ENCODE results near the gene SYTL3.

Gene SYTL3

GRCh38 chr6:158737082-158737709, 87.3 kb downstream of the SYTL3 start:
- no peak for DNase-seq

GRCh38 chr6:158737710-158738615, 88.1 kb downstream of the SYTL3 start:
- DNase-seq = no peak

DNA sequence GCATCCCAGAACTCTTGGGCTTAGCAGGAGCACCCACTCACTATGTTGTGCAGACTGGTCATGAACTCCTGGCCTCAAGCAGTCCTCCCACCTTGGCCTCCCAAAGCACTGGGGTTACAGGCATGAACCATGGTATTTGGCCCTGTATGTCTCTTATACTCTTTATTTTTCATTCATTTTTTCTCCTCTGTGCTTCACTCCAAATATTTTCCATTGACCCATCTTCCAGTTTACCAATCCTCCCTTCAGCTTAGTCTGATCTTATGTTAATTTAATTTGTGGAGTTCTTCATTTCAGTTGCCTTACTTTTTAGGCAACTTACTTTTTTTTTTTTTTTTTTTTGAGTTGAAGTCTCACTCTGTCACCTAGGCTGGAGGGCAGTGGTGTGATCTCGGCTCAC, 89.8 kb downstream of the SYTL3 start:
- DNase-seq = no peak

- no peak for DNase-seq
Observed at GRCh38 chr6:158743033-158743651, 93.3 kb downstream of the SYTL3 start.

DNA sequence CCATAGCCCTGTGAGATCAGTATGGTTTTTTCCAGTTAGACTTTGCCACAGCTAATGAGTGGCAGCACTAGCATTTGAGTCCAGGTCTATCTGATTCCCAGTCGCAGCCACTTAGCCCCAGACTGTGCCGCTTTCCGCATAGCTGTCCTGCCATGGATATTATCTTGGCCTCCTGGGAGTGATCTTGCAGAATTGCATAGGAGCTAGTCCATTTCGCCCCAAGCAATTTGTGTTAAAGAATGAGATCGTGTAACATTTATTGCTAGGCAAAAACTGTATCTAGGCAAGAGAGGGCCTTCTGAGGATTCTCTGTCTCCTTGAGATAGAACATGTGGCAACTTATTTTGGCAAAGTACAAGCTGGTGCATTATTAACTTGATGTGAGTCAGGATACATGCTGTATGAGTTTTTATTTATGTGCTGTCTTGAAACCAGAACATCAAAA, 95.2 kb downstream of the SYTL3 start:
- DNase-seq = no peak

DNA sequence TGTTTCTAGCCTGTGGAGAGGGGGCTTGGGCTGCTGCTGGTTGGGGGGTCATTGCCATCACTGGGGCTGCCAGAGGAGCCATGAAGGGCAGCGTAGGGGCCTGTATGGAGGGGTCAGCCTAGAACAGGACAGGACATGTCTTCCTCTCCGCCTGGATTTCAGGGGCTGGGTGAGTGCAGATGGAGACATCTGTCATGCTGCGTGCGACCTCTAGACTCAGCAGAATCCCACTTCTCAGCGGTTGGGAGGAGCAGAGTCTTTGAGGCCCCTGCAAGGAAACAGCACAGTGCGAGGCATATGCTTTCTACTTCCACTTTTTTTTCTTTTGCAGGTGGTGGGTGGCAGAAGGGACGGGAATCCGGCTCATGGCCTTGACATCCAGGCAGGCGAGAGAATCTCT, 101.4 kb downstream of the SYTL3 start:
- no peak for DNase-seq

DNA sequence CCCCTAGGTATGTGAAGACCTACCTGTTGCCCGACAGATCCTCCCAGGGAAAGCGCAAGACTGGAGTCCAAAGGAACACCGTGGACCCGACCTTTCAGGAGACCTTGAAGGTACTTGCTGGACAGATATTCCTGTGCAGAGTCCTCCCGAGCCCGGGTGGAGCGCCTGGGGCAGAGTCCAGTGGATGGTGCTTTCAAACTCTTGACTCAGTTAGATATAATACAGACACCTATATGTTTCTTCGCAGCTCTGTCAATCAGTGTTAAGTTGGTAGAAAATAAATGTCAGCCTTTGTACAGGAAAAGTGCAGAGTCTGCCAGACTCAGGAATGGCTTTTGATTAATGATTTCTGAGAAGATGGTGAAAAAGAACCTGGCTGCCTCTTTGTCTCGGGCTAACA, 102.1 kb downstream of the SYTL3 start:
- no peak for DNase-seq

GRCh38 chr6:158752613-158753012, 102.8 kb downstream of the SYTL3 start:
- DNase-seq = no peak

DNA sequence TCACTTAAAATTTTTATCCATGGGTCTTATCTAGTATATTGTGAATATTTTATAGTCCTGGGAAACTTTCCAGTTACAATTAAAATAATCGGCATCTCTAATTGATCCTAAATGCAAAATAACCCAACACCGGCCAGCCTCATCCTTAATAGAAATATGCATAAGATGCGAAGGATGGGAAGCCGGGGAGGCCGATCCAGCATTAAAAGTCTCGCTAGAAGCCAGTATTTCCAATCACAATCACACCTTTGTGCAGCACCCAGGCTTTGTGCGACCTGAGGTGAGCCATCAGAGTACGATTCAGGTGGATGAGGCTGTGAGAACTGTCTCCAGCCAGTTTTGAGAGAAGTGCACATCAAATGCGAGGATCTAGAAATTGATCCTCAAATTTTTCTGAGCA, 104.0 kb downstream of the SYTL3 start:
- no peak for DNase-seq

DNA sequence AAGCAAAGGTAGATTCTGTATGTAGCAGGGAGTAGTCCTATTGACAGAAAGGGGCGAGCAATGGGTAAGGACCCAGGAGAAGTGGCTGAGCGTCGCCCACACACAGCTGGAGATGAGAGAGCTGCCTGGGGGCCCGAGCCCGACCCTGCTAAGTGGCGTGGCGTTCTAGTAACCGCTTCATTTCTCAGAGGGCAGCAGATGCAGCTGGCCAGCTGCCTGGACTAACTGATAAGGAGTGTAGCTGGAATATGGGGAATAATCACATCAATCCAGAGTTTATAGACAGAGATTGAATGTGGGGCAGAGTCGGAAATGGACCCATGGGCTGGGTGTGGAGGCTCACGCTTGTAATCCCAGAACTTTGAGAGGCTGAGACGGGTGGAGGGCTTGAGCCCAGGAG, 104.9 kb downstream of the SYTL3 start:
- DNase-seq = no peak

GRCh38 chr6:158755636-158756035, 105.8 kb downstream of the SYTL3 start:
- no peak for DNase-seq

DNA sequence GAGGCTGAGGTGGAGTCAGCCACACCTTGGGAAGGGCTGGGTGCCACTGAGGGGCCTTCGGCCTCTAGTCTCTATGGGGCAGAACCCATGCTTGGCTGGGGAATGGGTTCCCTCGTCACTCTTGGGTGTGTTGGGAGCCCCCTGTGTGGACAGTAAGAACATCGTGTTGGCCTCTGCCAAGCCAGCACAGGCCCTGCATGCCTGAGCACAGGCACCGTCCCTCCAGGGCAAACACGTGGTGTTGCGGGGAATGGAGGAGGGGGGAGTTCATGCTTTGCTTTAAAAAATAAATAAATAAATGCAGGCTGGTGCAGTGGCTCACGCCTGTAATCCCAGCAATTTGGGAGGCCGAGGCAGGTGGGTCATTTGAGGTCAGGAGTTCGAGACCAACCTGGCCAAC, 106.3 kb downstream of the SYTL3 start:
- DNase-seq = no peak

DNA sequence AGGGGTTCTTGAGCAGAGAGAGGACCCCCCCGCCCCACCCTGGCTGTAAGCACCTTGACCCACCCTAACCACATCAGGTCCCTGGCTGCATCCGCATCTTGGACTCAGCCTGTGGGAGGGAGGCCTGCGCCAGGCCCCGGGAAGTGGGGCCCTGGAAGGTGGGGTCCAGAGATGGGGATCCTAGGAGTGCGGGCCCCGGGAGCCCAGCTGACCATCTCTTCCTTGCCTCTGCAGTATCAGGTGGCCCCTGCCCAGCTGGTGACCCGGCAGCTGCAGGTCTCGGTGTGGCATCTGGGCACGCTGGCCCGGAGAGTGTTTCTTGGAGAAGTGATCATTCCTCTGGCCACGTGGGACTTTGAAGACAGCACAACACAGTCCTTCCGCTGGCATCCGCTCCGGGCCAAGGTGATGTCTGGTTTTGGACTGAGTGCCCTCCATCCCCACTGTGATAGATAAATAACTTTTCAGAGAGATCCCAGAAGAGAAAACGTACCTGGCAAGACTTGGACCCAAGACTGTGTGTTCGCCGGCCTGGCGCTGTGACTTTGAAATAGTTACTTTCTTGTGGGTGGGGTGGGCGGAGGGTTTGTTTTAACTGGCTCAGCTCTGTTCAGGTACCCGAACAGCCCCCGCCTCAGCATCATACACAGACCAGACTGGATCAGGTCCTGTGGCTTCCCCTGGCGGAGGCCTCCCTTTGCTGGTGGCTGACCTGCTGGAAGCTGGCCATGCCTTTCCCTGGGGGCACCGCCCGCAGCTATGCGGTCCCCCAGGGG, 107.3 kb downstream of the SYTL3 start:
- DNase-seq = no peak

DNA sequence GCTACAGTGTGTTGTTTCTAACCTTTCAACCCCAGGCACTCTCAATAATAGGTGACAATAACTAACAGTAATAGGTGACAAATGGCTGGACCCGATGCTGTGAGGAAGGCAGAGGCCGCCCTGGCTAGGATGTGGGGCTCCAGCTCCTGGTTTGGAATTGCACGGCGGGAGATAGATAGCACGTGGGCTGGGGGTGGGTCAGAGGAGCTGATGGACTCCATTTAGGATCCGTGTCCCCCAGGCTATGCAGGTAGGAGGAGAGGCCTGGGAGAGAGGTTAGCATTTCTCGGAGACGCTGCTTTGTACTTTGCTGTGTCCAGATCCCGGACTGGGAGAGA, 107.9 kb downstream of the SYTL3 start:
- no peak for DNase-seq

DNA sequence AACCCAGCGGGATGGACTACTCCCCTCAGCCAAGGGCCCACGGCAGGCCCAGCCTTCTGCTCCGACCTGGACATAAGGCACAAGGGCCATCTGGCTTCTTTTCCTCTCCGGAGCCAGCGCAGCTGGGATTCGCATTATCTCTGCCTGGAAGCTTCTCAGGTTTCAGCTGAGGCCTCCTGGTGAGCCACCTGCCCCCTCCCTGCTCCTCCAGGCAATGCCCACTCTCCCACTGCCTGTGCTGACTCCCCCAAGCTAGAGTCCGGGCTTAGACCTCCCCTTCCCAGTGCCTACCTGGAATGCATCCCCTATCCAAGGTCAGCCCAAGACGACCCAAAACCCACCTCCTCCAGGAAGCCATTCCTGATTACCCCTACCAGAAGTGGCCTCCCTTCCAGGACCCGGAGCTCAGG, 108.6 kb downstream of the SYTL3 start:
- DNase-seq = no peak

- DNase-seq = no peak
Observed at GRCh38 chr6:158758941-158759479, 109.2 kb downstream of the SYTL3 start.

- no peak for DNase-seq
Observed at GRCh38 chr6:158759966-158760617, 110.2 kb downstream of the SYTL3 start.

GRCh38 chr6:158760618-158761250, 110.9 kb downstream of the SYTL3 start:
- DNase-seq = no peak

DNA sequence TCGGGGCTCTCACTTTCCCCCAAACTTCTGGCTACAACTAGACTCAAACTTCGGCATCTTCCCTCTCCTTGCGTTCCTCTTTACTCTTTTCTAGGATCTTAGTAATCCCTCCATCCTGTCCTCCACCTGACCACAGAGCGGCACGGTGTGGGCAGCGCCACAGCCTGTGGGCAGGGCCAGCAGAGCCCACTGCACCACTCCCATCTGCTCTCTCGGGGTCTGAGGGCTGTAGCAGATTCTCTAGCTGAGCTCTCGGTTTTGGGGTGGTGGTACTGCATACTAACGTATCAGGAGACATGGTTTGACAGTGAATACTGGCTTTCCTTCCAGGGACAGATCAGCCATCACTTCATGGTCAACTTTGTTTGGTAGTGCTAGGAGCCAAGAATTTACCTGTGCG, 111.9 kb downstream of the SYTL3 start:
- no peak for DNase-seq

- no peak for DNase-seq
Observed at GRCh38 chr6:158762787-158763433, 113.1 kb downstream of the SYTL3 start.

- no peak for DNase-seq
Observed at GRCh38 chr6:158763434-158764182, 113.8 kb downstream of the SYTL3 start.

Measured in NCI-H1436 treated with DMSO at 0.1 percent for 48 hours (cell line).